GM10248 (cell line): Measurements from ENCODE around the gene ZNRD2.

Source experiments
- CTCF ChIA-PET: fragments of 300-600 bp; sonication (Branson Sonifier 250); formaldehyde crosslinking; extraction: SDS; loops from one replicate; lab custom pipeline; 2021; ENCODE audit warnings: antibody characterized with exemption; lab: Yijun Ruan, JAX
- POLR2A ChIA-PET: fragments of 350-650 bp; sonication (Branson Sonifier 250); formaldehyde crosslinking; extraction: SDS; loops from one replicate; lab custom pipeline; 2020; ENCODE audit warnings: antibody characterized with exemption; lab: Yijun Ruan, JAX
- DNase-seq: peaks from one replicate; pipeline ENCODE4 v3.0.0; 2012; ENCODE audit errors: extremely low spot score
- TF ChIP-seq, protein P1 (sequence below): IDR thresholded peaks from 2 replicates; pipeline ENCODE4 v1.5.1; 2012; ENCODE audit warnings: mild to moderate bottlenecking, low read depth; ENCODE audit errors: extremely low read depth, missing control alignments, control extremely low read depth

Gene ZNRD2

DNA sequence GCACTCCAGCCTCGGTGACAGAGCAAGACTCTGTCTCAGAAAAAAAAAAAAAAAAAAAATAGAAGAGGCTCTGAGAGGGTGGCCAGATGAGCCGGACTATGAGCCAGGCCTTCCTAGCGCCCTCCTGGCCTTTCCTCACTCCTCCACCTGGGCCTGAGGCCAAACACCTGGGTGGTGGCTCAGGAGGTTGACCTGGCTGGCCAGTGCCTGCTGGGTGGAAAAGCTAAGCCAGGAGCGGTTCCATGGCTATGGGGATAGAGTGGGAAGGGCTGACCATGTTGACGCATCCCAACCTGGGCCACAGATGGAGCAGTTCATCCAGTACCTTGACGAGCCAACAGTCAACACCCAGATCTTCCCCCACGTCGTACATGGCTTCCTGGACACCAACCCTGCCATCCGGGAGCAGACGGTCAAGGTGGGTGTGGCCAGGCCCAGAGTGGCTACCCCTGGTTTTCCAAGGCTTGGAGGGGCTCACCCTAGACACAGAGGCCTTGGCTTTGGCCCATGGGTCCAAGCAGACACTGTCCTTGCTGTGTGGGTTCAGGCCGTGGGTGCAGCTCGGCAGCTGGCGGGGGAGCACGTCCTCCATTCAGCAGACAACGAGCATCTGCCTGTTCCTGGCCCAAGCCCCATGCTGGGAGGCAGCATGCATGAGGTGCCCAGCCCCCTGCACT lies 37.8 kb upstream of the ZNRD2 start:
- TF ChIP-seq, protein P1, sequence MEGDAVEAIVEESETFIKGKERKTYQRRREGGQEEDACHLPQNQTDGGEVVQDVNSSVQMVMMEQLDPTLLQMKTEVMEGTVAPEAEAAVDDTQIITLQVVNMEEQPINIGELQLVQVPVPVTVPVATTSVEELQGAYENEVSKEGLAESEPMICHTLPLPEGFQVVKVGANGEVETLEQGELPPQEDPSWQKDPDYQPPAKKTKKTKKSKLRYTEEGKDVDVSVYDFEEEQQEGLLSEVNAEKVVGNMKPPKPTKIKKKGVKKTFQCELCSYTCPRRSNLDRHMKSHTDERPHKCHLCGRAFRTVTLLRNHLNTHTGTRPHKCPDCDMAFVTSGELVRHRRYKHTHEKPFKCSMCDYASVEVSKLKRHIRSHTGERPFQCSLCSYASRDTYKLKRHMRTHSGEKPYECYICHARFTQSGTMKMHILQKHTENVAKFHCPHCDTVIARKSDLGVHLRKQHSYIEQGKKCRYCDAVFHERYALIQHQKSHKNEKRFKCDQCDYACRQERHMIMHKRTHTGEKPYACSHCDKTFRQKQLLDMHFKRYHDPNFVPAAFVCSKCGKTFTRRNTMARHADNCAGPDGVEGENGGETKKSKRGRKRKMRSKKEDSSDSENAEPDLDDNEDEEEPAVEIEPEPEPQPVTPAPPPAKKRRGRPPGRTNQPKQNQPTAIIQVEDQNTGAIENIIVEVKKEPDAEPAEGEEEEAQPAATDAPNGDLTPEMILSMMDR: no peak
- ChIA-PET POLR2A (interaction anchor here (0.6 to 0.7 kb wide), 2 partner anchors 8 to 12 kb away, joined by 6 to 7 read pairs; no protein-coding TSS in a partner anchor), CTCF (interaction anchor here (1.7 kb wide), 1 partner anchor 9 kb away, joined by 5 read pairs; no protein-coding TSS in a partner anchor)
- DNase-seq: no peak

DNA sequence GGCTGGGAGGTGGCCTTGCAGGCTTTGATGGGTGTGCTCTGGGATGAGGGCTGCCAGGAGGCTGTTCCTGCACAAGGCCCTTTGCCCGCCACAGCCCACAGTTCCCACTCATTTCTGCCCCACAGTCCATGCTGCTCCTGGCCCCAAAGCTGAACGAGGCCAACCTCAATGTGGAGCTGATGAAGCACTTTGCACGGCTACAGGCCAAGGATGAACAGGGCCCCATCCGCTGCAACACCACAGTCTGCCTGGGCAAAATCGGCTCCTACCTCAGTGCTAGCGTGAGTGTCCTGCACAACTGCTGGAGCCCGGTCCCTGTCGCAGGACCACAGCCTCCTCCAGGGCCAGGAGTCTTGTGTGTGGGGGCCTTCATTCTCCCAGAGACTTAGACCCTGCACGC lies 35.2 kb upstream of the ZNRD2 start:
- no peak for DNase-seq
- ChIA-PET POLR2A (no interaction called here), CTCF (no interaction called here)
- TF ChIP-seq, protein P1: no peak

DNA sequence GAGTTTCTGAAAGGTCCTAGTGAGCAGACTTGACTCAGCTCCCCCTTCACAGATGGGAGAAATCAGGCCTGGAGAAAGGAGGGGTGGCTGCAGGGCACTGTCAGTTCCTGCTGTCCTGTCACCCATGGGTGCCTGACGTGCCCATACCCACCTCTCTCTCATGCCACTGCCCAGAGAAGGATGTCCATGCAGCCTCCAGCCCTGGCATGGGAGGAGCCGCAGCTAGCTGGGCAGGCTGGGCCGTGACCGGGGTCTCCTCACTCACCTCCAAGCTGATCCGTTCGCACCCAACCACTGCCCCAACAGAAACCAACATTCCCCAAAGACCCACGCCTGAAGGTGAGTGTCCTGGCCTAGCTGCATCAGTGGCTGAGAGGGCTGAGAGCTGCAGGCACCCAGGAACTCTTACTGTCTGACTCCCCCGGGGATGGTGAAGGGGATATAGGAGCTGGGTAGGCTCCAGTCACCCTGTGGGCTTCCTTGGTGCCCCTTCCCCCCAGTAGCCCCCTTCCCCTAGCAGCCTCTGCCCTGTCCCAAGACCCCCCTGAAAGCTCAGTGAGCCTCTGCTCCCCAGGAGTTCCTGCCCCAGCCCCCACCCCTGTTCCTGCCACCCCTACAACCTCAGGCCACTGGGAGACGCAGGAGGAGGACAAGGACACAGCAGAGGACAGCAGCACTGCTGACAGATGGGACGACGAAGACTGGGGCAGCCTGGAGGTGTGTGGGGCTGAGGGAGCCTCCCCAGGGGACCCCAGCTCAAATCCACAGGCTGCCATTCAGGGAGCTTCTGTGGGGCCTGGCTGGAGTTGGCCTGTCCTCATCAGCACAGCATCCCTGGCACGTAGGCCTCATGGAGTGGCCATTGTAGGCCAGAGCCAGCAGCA lies 33.6 kb upstream of the ZNRD2 start:
- CTCF ChIA-PET: interaction anchor here (1.0 to 2.6 kb wide), 4 partner anchors 27 to 57 kb away, joined by 3 to 6 read pairs (median 5); partner anchors contain the start of gene EHBP1L1

DNA sequence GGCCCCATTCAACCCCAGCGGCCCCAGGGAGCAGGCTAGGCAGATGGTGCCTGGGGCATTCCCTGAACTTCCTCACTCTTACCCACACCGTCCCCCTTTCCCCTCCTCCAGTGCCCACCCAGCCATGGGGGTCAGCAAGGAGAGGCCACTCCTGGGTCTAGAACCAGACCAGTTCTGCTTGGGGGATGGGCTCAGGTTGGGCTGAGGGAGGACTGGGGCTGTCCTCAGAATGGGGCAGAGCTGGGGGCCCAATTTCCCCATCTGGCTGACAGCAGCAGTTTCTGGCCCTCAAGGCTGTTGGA lies 33.0 kb upstream of the ZNRD2 start:
- DNase-seq: no peak
- POLR2A ChIA-PET: interaction anchor here (1.6 kb wide), 1 partner anchor 13 kb away, joined by 5 read pairs; the partner anchor contains the start of gene SCYL1
- CTCF ChIA-PET: interaction anchor here (1.0 to 2.6 kb wide), 3 partner anchors 27 to 51 kb away, joined by 3 to 5 read pairs (median 5); partner anchors contain the start of gene EHBP1L1
- TF ChIP-seq, protein P1: no peak

More for the DNA sequence above, 33.6 kb upstream of the ZNRD2 start:
- DNase-seq: no peak
- POLR2A ChIA-PET: interaction anchor here (0.5 to 1.6 kb wide), 2 partner anchors 12 to 207 kb away, joined by 4 to 5 read pairs; partner anchors contain the start of gene SCYL1
- TF ChIP-seq, protein P1: no peak

DNA sequence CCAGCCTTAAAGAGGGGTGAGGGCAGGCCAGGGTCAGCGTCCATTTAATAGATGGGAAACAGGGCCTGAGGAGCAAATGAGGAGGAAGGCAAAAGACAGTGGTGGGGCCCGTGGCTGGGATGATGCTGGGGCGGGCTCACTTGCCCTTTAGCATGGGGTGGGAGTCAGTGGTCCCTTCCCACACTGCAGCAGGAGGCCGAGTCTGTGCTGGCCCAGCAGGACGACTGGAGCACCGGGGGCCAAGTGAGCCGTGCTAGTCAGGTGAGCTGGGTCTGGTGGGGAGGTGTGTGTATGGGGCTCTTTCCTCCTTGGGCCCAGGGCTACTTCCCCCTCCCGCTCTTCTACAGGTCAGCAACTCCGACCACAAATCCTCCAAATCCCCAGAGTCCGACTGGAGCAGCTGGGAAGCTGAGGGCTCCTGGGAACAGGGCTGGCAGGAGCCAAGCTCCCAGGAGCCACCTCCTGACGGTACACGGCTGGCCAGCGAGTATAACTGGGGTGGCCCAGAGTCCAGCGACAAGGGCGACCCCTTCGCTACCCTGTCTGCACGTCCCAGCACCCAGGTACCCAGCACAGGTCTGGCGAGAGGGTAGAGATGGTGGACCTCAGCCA lies 32.6 kb upstream of the ZNRD2 start:
- DNase-seq: no peak
- TF ChIP-seq, protein P1: no peak
- ChIA-PET POLR2A (interaction anchor here (1.4 kb wide), 1 partner anchor 40 kb away, joined by 3 read pairs; no protein-coding TSS in a partner anchor), CTCF (interaction anchor here (2.6 kb wide), 1 partner anchor 39 kb away, joined by 5 read pairs; the partner anchor contains the start of gene EHBP1L1)

DNA sequence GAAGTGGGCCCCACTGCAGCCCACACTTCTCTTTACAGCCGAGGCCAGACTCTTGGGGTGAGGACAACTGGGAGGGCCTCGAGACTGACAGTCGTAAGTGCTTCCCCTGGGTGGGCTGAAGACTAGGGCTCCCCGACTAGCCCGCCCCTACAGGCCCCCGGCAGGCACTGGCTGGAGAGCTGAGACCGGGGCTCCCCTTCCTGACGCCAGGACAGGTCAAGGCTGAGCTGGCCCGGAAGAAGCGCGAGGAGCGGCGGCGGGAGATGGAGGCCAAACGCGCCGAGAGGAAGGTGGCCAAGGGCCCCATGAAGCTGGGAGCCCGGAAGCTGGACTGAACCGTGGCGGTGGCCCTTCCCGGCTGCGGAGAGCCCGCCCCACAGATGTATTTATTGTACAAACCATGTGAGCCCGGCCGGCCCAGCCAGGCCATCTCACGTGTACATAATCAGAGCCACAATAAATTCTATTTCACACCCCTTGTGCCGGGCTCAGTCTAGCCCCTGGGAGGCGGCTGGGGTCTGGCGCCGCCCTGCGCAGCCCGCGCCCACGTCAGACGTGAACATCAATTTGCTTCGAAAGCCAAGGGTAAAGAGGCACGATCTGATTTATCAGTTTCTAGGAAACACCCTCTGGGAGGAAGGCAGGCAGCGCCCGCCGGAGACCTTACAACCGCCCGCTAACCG lies 31.9 kb upstream of the ZNRD2 start:
- CTCF ChIA-PET: interaction anchor here (2.6 kb wide), 1 partner anchor 38 kb away, joined by 5 read pairs; the partner anchor contains the start of gene EHBP1L1
- no peak for DNase-seq
- TF ChIP-seq, protein P1: no peak
- POLR2A ChIA-PET: interaction anchor here (0.5 to 1.4 kb wide), 2 partner anchors 41 to 749 kb away, joined by 3 to 6 read pairs; no protein-coding TSS in a partner anchor
